GM18907 (cell line): ENCODE measurements around the gene PPARA.
"Not testable (repeated sequence)": the region's sequence is repeated elsewhere in the genome, so short reads cannot be mapped to it uniquely, and the experiment has no call there.

ENCODE experiments used
- ATAC-seq: cut with Tn5 transposase; IDR thresholded peaks from one replicate; pipeline ENCODE4 v1.9.1; 2021; ENCODE audit warnings: mild to moderate bottlenecking, moderate library complexity; ENCODE audit not compliant: unreplicated experiment

PPARA gene

DNA sequence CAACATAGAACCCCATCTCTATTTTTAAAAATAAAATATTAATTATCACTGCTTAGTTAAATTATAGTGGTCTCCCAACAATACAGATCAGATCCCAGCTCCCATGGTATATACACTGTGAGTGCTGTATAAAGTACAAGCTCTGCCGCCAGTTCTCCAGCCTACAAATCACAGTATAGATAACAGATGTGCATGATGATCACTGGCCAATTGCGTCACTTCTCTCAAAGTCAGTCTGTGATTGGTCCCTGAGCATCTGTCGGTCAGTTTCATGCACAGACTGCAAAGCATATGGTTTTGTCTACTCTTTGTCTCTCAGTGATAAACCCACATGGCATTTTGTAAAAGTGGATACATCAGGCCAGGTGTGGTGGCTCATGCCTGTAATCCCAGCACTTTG lies 15.7 kb downstream of the PPARA start:
- no peak for ATAC-seq

DNA sequence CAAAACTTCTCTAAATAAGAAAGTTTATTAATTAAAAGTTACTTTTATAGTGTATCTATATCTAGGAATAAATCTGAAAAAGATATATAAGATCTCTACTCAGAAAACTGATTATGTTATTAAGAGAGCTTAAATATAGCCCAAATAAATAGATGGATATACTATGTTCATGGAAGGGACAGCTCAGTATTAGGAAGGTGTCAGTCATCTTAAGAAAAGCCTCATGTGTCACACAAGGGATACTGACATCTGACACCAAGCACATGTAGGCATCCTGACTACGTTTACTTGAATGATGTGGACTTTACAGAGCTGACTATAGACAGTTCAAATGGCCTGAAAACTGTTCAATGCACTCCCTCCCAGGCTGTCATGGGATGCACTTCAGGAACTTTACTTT lies 19.3 kb downstream of the PPARA start:
- ATAC-seq: no peak

DNA sequence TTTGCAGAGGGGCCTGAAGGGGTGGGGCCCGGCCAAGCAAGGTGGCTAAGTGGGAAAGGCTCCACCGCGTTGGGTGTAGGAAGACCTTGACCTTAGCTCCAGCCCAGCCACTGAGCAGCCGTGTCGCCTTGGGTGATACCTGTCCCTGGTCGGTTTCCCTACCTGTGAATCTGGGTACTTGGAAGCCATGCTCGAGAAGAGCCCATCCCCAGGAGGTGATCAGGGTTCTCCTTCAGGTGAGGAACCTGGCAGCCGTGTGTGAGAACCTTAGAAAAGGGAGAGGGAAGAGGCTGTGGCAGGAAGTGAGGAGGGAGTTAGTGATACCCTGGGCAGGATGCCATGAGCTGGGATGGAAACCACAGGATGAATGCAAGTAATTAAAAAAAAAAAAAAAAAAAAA lies 21.6 kb downstream of the PPARA start:
- ATAC-seq: no peak

DNA sequence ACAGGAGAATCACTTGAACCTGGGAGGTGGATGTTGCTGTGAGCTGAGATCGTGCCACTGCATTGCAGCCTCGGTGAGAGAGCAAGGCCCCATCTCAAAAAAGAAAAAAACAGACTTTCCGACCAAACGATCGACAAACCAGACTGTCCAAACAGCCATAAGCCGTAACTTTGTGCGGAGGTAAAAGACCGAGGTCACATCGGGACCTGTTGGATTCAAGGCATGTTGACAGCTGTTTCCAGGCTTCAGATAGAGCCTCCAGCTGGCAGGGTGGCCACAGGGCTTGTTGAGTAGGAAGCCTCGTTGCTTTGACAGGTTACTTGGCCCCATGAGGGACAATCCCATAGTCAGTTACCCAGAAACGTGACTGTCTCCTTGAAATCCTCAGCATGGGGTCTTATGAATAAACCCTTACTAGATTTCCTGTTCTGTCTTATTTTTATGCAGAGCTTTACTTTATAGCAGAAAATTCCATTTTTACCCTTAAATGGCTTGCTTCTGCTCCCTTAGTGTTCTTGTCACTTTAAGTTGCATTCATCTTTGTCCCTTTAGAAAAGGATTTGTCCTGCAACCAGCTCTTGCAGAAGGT lies 22.3 kb downstream of the PPARA start:
- no peak for ATAC-seq

DNA sequence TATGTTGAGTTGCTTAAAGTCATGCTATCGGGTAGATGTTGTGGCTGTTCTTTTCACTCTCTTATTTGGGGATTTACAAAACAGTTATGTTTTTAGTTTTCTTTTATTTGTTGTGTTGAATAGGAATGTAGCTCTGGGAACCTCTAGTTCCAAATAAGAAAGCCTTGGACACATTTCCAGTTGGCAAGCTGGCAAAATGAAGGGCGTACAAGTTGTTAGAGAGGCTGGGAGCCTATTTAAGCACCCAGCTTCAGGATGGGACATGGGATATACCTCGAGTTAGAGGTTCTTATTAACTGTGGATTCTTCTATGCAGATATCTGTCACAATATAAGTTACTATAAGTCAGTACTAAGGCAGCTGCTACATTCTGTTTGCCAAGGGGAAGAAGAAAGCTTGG lies 22.8 kb downstream of the PPARA start:
- no peak for ATAC-seq

DNA sequence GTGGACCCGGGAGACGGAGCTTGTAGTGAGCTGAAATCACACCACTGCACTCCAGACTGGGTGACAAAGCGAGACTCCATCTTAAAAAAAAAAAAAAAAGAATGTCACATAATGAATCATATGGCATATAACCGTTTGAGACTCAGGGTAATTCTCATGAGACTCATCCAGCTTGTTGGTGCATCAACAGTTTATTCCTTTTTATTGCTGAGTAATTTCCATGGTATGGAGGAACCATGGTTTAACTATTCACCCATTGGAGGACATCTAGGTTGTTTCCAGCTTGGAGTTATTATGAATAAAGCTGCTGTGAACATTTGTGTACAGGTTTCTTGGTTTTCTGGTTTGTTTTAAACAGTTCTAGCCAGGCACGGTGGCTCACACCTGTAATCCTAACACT lies 25.3 kb downstream of the PPARA start:
- ATAC-seq: no peak

DNA sequence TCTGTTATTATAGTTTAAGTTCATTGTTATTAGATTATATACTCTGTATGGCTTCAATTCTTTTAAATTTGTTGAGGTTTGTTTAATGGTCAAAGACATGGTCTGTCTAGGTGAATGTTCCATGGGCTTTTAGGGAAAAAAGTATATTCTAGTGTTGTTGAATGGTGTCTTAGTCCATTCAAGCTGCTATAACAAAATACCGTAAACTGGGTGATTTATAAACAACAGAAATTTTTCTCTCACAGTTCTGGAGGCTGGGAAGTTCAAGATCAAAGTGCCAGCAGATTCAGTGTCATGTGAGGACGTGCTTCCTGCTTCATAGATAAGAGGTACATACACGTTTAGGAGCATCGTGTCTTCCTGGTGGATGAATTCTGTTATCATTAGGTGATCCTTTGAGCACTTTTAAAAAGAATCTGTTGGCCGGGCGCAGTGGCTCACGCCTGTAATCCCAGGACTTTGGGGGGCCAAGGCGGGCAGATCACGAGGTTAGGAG lies 26.2 kb downstream of the PPARA start:
- no peak for ATAC-seq

DNA sequence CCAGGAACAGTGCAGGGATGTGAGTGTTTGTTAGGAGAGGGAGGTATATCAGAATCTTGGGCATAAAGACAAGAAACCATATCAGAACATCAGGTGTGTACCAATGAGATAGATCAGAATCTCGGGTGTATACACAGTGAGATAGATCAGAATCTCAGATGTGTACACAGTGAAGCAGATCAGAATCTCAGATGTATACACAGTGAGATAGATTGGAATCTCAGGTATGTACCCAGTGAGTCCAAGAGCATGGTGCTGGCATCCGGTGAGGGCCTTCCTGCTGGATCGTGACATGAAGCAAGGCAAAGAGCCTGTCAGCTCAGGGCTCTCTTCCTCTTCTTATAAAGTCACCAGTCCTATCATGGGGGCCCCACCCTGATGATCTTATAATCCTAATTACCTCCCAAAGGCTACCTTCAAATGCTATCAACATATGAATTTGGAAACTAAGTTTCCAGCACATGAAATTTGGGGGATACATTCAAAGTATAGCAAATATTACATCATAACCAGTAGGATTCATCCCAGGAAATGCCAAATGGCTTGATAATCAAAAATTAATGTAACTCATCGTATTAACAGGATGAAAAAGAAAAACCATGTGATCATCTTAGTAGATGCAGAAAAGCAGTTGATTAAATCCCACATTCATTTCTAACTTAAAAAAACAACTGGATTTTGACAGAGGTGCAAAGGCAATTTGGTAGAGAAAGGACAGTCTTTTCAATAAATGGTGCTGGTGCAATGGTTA lies 28.6 kb downstream of the PPARA start:
- no peak for ATAC-seq

DNA sequence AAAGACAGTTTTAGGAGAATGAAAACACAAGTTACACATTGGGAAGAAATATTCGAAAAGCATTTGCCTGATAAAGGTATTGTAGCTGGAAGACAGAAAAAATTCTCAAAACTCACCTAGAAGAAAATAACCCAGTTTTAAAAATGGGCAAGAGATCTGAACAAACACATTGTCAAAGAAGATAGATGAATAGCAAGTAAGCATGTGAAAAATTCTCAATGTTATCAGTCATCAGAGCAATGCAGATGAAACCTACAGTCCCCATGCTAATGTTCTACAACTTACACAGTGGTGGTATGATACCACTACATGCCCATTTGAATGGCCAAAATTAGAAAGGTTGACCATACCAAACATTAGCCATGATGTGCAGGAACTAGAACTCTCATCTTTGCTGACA lies 29.4 kb downstream of the PPARA start:
- ATAC-seq: no peak

DNA sequence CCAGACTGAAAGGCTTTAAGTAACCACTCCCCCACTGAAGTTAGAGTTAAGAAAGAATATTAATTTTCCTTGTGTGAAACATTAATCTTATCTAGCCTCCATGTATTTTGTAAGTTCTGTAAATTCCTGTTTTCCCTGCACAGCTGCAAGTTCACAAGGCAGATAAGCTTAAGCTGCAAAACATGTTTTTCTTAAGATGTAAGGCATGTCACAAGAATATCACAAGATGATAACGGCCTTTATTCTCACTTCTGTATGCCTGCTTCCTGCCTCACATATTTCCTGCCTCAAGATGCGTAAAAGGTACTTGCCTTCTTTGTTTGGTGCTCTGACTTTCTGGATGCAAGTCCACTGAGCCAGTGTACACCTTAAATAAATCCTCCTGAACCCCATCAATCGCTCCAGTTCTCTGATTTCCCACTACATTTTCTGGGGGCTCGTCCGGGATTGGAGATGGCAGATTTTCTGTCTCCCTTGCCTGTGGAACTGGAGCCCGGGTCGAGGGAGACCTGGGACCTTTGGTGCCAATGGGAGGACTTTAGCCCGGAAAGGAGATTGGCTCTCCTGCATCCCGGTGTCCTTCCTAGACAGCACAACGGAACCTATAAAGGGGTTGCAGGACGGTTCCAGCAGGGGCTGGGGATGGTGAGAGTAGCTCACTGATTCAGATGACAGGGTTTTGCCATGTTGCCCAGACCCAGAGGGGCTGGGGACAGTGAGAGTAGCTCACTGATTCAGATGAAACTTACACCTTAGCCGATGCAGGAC lies 30.2 kb downstream of the PPARA start:
- no peak for ATAC-seq

DNA sequence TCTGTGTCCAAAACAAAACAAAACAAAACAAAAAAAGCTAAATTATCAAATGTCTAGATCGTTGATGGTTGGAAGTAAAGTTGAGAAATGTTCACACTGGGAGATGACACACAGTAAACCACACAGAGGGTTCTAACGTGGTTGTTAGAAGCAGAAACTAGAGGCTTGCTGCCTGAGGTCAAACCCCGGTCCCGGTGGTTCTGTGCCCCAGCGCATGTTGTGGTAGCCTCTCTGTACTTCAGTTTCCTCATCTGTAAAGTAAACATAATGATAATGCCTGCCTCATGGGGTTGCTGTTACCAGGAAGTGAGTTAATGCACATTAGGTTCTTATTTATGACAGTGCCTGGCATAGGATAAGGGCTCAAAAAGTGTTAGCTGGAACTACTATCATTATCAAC lies 33.4 kb downstream of the PPARA start:
- ATAC-seq: no peak

DNA sequence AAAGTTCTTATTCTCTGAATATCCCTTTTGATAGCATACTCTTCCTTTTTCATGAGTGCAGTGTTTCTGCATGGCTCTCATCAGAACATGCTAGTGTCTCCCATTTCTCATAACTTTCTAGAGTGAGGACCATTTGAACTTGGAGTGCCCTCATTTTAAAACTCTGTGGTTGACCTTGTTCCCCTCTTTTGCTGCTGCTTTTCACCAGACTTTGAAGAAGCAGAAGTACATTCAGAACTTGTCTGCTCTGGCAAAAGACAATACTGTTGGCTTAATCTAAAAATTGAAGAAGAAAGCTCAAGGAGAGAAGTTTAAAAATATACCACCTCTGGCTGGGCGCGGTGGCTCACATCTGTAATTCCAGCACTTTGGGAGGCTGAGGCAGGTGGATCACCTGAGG lies 35.0 kb downstream of the PPARA start:
- no peak for ATAC-seq

DNA sequence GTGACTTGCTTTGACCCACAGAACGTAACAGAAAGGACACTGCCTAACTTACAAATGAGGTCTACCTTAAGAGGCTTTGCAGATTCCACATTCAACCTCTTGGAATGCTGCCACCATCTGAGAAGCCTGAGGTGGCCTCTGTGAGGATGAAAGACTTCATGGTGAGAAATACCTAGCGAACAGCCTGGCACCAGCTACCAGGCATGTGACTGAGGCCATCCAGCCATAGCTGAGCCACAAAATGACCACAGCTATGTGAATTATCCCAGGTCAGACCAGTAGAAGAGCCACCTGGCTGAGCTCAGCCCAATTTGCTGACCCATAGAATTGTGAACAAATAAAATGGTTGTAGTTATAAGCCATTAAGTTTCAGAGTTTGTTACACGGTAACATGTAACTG lies 37.5 kb downstream of the PPARA start:
- ATAC-seq: no peak

DNA sequence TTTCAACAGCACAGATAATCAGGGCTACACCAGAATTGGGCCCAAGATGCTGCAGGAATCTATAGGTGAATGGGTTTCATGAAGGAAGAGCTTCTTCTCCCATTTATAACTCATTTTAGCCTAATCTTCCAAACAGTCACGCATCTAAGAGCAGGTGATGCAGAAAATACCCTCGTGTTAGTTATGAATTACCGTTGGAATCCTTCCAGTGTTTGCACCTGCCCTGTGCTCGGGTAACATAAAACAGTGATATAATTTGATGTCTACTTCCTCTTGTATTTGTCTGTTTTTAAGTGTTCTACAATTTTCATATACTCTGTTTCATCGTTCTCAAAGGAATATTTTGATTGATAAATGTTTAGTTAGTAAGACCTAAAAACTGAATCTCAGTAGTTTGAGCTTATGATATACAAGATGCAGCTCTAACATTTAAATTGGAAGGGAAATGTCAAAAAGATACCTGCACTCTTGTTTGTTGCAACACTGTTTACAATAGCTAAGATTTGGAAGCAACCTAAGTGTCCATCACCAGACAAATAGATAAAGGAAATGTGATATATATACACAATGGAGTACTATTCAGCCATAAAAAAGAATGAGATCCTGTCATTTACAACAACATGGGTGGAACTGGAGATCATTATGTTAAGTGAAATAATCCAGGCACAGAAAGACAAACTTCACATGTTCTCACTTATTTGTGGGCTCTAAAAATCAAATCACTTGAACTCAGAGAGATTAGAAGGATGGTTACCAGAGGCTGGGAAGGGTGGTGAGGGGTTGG lies 42.1 kb downstream of the PPARA start:
- no peak for ATAC-seq

DNA sequence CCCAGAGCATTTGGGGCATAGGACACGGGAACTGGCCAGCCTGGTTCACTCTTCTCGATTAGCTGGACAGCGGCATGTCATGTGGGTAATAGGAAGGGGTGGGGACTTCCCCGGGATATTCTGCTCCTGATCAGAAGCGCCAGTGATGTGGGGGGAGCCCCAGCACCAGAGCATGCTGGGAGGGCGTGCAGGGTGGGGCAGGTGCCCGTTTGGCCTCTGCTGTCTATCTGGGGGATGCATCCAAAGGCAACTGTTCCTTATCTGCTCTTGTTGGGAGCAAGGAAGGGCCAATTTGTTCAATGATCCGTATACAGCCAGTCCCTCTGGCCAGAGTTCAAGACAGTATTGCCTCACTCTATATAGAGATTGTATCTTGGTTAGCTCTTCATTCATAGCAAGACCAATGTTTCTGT lies 43.6 kb downstream of the PPARA start:
- no peak for ATAC-seq

DNA sequence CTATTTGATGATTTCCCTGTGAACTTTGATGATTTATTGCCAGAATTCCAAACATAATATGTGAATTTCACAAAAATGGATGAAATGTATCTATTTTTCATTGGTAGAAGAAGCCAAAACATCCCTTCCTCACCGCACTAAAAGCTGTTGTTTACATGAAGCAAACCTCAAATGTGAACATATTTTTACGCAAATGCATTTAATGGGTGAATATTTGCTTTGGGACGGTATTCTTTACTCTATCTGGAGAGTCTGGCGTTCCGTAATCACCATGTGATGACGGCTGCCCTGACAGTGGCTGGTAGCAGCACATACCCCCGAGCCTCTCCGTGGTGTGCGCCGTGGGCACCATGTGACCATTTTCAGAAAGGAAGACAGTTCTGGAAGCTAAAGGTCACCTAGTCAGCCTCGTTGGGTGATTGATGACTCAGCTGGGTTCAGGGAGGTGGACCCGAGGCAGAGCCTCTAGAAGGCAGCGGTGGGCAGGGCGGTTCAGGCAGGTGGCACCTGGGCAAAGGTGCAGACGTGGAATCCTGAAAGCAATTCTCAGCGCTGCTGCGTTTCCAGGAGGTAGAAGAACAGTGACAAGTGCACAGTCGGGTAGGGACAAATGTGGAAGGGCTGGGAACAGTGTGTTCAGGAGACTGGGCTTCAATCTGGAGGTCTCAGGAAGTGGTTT lies 45.3 kb downstream of the PPARA start:
- no peak for ATAC-seq

DNA sequence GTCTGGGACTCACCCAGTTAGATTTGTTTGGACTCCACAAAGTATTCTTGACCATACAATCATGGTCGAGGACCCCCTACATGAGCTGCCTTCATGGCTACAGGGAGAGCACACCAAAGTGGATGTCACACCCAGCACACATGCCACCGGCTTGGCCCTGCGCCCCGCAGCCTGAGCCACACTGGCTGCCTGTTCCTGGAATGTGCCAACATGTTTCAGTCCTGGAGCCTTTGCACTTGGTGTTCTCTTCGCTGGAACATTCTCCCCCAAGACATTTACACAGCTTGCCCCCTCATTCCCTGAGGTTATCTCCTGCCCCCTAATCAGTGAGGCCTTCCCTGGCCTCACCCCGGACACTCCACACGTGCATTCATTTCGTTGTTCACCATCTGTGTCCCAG lies 46.0 kb downstream of the PPARA start:
- ATAC-seq: no peak

DNA sequence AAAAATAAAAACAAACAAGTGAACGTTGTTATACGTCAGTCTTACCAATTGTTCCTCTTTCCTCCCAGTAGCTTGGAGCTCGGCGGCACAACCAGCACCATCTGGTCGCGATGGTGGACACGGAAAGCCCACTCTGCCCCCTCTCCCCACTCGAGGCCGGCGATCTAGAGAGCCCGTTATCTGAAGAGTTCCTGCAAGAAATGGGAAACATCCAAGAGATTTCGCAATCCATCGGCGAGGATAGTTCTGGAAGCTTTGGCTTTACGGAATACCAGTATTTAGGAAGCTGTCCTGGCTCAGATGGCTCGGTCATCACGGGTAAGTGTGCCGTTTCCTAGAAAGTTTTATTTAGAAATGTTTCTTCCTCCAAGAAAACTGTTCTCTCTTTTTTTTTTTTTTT lies 47.9 kb downstream of the PPARA start:
- ATAC-seq: no peak

DNA sequence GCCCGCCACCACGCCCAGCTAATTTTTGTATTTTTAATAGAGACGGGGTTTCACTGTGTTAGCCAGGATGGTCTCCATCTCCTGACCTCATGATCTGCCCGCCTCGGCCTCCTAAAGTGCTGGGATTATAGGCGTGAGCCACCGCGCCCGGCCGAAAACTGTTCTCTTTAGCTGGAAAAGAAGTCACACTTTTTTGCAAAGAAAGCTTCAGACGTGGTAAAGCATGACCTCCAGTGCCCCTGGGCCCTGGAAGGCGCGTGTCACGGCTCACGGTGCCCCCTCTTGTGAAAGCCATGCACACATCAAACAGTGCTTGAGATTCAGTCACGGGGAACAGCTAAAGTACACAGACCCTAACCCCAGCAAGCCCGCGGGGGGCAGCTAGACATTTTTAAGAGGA lies 48.5 kb downstream of the PPARA start:
- ATAC-seq: not testable (repeated sequence)

DNA sequence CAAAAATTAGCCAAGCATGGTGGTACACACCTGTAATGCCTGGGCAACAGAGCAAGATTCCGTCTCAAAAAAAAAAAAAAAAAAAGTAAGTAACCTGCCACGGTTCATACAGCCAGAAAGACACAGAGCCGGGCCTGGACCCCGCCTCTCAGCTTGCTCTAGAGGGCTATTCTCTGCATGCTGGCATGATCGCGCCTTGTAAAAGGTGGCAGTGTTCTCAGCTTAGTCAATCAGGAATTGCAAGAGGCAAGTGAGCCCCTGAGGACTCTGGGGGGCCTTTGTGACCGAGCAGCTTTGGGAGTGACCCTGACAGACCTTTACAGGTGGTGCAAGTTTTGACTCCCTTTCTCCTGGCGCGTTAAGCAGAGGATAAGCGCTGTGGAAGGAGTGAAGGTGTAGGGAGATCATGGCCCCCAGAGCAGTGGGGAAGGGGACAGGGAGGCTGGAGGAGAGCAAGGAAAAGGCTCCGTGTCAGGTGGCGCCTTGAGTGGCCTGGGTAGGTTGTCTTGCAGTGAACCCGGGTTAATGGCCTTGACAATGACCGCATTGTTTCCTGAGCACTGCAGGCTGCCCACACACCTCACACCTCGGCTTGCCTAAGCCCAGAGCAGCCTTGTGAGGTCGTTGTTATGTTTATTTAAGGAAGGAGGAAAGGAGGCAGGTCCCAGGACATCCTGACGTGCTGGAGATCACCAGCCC lies 50.9 kb downstream of the PPARA start:
- ATAC-seq: no peak
